HG02973 (cell line): ENCODE results near the gene PNMA6F.

Source experiments
- ATAC-seq: cut with Tn5 transposase; IDR thresholded peaks from one replicate; pipeline ENCODE4 v1.9.1; 2021; ENCODE audit warnings: moderate library complexity; ENCODE audit not compliant: unreplicated experiment

PNMA6F gene

DNA sequence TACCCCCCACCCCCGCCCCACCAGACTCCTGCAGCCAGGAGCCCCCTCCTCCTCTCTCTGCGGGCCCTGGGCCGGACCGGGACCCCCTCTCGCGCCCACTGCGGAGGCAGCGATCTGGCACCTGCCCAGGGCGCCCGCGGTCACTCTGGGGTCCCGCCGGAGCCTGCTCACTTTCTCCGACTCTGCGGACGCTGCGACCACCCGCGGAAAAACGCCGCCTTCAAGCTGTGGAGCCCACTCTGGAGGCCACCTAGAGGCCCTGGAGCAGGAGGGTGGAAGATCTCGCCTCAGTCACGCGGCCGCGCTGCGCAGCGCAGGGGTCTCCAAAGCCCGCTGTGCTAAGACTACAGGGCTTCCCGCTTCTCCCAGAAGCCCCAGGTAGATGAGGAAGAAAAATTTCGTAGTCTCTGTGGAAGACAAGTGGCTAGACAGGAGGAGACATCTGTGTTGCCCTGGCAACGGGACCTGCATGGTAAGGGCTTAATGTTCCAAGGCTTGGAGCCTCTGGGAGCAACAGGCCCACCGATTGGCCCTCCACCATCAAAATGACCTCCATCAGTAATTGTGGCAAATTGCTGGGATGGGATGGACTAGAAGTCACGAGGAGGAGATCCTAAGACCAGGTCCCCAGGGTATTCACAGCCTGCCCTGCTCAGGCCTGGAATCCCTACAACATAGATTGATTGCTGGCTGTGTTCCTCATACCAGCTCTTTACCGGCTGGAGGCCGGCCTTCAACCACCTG, at the start of gene PNMA6F:
TSS of gene PNMA6F (minus strand) at position 387 of the 744 bp plus-strand sequence. CDS start 1,093 bp downstream, outside the sequence.
- ATAC-seq = no peak

DNA sequence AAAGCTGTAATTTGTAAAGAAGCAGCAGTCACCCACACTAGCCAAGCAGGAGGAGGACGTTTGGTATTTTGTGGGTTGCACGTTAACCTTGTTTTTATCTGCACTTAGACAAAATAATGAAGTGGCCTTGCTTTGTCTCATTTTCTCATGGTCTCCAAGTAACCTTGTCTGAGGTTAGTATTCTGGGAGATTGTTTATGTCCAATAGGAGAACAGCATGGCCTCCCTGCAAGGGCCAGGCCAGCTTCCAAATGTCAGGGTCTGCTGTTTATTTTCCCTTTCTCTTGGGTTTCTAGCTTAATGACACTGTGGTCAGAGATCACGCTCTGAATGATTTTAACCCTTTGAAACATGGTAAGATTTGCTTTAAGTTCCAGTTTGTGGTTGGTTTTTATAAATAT, 49.7 kb upstream of the PNMA6F start:
- no peak for ATAC-seq

DNA sequence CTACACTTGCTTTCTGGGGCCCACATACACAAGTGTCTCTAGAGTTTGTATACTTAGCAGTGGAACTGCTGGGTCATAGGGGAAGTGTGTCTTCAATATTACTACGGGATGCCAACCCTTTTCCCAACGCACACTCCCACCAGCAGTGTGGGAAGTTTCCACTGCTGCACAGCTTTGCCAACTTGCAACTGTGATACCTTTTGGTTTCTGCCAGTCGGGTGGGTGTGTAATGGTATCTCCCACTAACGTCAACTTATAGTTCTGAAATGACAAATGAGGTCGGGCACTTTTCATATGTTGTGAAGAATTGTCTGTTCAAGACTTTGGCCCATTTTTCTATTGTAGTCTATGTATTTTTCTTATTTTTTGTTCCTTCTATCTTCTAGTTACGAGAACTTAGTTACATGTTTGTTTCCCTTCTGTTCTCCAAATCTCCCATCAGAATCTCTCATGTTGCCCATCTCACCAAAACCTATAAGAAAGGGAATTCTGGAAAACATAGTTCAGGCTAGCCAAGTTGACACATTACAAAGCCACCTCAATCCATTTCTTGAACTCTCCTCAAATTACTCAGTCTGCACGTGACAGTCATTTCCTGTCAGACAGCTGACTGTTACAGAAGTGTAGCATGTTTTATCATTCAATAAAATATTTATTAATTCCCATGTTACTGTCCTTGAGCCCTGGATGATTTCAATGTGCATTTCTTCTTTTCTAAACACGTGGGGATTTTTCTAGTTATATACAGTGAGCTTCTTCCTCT, 48.9 kb upstream of the PNMA6F start:
- no peak for ATAC-seq

DNA sequence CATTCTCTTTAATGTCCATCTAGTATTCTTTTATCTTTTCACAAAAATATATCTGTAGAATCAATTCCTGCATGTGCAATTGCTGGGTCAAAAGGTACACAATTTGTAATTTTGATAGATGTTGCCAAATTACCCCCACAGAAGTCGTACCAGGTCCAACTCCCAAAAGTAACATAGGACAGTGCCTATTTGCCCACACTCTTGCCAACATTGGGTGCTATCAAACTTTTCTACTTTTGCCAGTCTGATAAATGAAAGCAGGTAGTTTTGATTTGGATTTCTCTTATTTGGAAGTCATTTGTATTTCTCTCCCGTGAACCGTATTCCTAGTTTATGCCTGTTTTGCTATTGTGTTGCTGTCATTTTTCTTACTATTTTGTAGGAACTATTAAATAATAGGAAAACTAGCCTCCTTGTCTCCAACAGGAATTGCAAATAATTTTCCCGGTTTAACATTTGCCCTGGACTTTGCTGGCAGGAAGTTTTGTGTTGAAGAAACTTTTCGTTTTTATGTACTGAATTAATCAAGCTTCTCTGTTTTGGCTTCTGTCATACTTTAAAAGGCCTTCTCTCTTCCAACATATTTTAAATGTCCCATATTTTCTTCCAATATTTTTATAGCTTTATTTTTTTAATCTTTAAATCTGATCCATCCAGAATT, 45.4 kb upstream of the PNMA6F start:
- no peak for ATAC-seq

DNA sequence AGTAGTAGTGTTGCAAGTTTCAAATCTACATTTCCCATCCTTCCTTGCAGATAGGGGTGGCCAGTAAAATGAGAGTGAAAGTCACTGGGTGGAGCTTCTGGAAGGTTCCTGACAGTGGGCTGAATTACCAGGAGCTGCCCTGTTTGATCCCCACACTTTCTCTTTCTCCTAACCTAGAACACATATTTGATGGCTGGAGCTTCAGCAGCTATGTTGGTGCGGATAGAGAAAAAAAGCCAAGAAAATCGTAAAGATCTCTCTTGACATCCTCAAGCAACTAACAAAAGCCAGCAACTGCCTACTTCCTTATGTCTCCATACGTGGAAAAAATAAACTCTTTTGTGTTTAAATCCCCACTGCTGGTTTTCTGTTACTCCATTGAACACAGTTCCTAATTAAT, 44.6 kb upstream of the PNMA6F start:
- no peak for ATAC-seq

DNA sequence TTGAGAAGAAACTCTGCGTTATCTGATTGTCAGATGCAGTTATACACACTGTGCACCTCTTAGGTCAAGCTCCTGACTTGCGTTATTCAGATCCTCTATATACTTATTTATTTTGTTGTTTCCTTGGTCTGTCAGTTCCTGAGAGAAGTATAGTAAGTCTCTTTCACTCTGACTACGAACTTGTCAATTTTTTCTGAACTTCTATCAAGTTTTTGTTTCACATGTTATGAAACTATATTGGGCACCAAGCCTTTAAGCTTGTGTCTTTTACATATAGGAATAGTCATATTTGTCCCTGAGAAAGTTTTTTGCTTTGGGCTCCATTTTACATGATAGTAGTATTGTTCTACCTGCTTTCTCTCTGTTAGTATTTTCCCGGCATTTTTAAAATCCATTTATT, 44.1 kb upstream of the PNMA6F start:
- ATAC-seq = no peak

DNA sequence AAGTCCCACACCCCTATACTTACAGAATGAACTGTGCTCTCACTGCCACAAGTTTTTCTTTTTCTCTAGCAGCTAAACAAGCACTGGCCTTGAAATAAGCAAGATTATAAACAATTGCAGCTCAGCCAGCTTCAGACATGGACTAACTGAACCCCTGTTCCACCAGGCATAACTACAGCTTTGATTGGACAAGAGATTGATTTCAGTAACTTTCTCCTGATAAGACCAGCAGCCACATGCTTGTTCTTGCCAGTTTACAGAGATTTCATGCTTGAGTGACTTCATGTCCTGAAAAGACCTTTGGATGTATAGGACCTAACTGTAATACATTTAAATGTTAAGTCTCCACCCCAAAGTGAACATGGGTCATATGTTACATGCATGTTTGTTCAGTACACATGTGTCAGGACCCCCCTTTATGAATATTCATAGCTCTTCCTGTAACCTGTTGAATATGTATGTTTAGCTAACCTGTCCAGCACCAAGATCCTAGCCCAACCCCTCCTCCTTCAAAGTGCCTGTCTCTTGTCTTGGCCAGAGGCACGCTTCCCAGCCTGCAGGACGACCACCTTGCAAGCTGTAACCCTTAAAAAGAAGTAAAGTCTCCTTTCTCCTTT, 40.3 kb upstream of the PNMA6F start:
- ATAC-seq = no peak

DNA sequence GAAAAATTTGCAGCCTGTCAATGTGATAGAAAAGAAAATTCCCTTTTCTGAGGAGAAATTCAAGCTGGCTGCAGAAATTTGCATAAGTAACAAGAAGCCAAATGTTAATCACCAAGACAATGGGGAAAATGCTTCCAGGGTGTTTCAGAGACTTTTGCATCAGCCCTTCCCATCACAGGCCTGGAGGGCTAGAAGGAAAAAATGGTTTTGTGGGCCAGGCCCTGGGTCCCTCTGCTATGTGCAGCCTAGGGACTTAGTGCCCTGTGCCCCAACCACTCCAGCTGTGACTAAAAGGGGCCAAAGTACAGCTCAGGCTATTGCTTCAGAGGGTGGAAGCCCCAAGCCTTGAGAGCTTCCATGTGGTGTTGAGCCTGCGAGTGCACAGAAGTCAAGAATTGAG, 36.3 kb upstream of the PNMA6F start:
- no peak for ATAC-seq

DNA sequence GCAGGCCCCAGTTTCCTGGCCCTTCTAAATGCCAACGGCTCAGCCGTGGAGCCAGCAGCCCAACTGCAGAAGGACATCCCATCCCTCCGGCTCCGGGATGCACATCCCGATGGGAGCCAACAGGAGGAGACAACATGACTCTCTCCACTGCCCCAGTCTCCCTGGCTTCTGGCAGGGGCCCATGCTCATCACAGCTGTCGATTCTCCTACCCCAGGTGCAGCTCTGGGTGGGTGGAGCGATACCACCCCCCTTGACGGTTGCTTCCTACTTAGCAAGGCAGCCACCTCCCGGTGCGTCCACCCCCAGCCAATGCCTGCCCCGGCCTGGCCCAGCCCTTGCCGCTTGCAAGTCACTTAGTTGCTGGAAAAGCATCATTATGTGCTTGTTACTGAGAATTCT, 31.8 kb upstream of the PNMA6F start:
- ATAC-seq = no peak

DNA sequence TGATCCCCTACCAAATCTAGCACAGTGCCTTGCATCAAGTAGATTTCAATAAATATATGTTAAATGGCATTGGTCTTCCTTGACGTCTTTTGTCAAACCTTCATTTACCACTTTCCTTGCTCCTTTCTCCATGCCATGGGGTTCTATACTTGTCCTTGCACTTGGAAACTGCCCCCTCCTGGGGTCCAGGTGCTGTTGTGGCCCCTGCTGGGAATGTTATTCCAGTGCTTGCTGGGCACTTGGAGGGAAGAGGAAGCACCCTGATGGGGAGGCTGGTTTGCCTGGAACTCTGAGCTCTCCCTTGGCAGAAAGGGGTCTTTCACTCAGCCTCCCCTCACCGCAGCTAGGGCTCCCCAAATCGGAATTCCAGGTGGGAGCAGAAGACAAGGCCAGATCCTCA, 31.3 kb upstream of the PNMA6F start:
- no peak for ATAC-seq

DNA sequence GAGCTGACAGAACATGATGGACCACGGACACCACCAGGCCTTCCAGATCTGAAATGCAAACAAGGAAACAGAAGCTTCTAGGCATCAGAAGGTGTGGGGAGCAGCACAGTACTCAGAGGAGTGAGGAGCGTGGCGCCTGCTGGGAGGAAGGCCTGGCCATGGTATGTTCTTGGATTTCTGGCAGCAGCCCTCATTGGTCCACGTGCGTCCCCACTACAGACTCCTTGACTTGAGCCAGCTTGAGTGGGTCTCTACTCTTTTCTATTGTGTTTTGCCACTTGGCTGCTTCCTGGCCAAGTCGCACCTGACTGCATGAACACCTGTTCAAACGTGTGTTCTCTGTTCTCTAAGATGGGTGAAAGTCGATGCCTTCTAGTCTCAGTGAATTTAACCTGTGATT, 30.4 kb upstream of the PNMA6F start:
- ATAC-seq = no peak

DNA sequence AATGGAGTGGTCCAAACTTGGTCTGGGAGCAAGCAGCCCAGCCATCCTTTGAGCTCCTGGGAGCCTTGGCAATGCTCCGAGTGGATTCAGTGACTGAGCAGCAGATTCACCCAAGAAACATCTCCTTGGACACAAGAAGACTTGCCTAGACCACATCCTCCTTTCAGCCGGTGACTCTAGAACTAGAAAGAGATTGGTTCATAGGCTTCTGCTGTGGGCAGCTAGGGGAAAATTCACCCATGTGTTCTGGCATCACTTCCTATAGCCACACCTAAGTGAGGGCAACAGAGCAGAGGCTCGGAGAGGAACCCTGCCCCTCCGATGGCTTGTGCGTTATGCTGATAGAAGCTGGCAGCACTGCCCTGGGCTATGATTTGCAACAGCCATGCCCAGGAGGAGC, 28.4 kb upstream of the PNMA6F start:
- no peak for ATAC-seq

DNA sequence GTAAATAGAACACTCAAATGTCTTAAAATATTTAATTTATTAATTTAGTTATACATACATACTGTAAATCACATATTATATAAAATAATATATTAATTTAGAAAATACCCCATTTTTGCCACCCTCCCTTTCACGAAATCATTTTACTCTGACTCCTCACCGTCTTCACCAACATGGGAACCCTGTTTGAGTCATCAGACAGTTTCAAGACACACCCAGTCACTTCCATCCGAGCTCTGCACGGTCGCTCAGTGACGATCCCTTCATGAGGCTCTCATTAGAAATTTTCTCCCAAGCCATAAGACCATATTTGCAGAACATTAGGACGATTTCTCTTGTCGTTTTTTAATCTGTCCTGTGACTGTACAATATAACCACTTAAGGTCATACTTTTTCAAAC, 26.9 kb upstream of the PNMA6F start:
- no peak for ATAC-seq

DNA sequence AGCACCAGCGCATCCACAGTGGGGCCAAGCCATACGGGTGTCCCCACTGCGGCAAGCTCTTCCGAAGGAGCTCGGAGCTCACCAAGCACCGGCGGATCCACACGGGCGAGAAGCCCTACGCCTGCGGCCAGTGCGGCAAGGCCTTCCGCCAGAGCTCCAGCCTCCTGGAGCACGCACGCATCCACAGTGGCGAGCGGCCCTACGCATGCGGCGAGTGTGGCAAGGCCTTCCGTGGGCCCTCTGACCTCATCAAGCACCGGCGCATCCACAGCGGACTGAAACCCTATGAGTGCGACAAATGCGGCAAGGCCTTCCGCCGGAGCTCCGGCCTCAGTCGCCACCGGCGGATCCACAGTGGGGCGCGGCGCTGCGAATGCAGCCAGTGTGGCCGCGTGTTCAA, 26.0 kb upstream of the PNMA6F start:
- ATAC-seq = no peak

DNA sequence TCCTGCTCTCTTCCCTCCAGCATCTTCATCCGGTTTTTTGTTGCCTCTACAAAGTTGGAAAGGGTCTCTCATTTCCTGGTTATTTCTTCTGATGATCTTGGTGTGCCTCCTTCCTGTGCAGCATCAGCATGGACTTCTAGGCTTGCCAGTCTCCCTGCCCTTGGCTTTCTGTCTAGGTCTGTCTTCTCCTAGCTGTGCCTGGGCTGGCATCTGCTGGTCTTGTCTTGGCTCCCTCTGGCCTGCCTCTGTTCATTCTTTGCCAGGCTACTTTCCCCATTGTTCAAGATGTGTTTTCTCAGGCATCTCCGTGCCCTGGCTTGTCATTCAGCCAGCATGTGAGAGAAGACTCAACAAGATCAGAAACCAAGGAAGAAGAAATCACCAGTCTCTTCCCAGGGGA, 22.1 kb upstream of the PNMA6F start:
- no peak for ATAC-seq

DNA sequence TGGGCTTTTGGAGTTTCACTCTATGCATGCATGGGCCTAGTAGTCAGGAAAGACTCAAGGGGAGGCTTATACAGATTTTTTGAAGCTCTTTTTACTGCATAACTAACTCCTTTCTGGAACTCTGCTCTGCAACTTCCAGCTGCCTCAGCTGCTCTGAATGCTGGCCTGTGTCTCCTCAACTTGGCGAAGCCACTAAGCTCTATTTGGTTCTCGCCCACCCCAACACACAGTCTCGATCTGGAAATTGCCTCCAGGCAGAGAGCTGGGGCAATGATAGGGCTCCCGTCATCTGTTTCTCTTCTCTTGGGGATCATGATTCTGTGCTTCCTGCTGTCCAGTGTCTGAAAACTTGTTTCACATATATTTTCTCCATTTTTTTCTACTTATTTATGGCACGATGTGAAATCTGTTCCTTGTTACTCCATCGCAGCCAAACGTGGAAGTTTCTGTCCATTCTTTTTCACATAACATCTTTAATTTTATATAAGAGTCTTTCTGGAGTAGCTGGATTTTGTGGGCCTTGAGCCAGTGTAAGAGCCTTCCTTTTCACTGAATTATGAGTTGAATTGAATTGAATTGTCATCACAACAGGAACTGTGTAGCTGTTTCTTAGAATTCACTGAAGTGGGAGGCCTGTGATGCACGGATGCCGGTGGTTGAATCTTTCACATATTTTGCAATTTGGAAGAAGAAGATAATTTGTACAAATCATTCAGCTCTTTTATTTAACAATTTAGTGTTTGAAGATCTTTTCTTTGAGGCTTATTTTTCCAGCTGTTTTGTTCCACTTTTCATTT, 21.4 kb upstream of the PNMA6F start:
- no peak for ATAC-seq

DNA sequence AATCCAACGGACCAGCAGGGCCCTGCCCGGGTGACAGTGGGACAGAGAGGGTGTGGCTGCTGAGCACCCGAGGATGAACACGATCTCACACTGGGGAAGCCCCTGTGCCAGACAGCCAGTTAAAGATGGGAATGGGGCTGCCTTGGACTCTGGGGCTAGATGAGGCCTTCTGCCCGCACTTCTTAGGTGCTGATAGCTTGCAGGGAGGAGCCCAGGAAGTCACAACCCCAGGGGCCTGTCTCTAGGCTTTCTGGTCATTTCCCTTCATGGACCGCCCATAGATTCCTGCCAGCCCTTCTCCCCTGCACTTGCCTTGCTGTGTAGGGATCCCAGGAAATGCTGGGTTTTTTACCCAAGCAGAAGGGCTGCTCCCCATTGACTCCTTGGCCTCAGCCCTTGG, 18.5 kb upstream of the PNMA6F start:
- no peak for ATAC-seq

DNA sequence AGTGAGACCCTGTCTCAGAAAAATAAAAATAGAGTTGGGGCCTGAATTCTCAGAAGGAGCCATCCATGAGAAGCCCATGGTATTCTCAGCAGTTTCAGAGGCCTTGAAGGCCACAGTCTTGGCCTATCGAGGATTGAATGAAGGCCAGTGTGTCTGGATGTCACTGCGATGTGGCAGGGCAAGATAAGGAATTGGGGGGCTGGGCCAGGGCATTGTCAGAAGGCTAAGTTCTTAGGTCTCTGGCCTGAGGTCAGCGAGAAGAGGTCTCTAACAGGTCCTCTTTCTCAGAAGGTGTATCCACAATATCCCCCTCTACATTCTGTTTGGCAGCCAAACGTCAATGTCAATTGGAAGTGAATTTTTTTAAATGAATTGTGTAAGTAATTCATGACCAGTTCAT, 18.1 kb upstream of the PNMA6F start:
- no peak for ATAC-seq

DNA sequence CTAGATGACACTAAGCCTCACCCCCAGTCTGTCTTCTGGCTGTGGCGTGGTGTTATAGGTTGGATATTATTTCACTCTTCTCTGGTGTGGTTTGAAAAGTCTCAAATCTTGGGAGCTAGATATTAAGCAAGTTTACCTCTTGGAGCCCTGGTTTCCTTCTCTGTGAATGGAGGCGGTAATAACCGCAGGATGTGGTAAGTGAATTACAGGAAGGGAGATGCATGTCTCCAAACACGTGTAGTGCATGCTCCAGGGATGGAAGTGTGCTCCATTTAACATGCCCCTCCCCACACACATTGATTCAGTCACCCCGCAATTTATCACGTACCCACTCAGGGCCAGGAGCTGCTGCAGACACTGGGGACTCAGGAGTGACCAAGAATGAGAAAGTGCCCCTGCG, 17.3 kb upstream of the PNMA6F start:
- ATAC-seq = no peak

DNA sequence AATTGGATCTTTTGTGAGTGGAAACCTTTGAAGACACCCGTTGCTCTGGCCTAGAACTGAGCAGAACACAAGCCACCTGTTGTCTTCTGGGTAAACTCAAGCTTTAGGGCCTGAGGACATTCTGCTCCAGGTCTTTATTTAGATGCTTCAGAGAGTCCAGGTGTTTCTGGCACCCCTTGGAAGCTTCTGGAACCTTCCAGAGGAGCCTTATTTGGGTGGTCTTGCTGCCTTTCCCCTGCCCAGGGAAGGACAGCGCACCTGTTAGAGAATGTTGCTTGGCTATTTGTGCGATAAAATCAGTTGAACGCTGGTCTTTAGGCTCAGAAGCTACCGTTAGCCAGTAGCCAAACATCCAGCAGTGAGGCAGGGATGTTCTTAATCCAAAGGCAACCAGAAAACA, 15.4 kb upstream of the PNMA6F start:
- ATAC-seq = no peak
